Spleen (tissue), 7 donors: ENCODE results near the gene RPL7A.

Experiments used
- CTCF ChIP-seq, 11 experiments: fragments of 200-600 bp in 7 of 11; fragments of 450-650 bp in 4 of 11; sonication (generic) in 4 of 11; IDR thresholded peaks in 8 of 11; conservative IDR thresholded peaks in 3 of 11; 1 replicate in 7 of 11; 2 replicates in 4 of 11; pipeline versions ENCODE4 v1.4.0 to v1.8.0; 2016 to 2021; ENCODE audit warnings: antibody characterized with exemption in 11 of 11, inconsistent platforms in 4 of 11, mild to moderate bottlenecking in 1 of 11
- POLR2A ChIP-seq, 3 donors: fragments of 450-650 bp; IDR thresholded peaks; one replicate each; pipeline ENCODE4 v1.5.1; 2017; ENCODE audit warnings: antibody characterized with exemption in 3 of 3, mild to moderate bottlenecking in 1 of 3
- POLR2AphosphoS5 ChIP-seq, 3 donors: sonication (generic); formaldehyde crosslinking; IDR thresholded peaks; one replicate each; pipeline ENCODE4 v1.5.1; 2017; ENCODE audit warnings: antibody characterized with exemption in 3 of 3
- donor health status: DM: no; HTN: no; CAD: no; lungs with moderate emphysema.
- donor health status: DM: no; HTN: no; CAD: no.
- donor health status: DM: no; HTN: no; CAD: no.

- TF ChIP-seq POLR2A (IDR thresholded peaks at IDR 0.05) (no peak), CTCF (IDR thresholded peaks at IDR 0.05 in 8 of 11, conservative IDR thresholded peaks at IDR 0.05 in 3 of 11) (no peak), POLR2AphosphoS5 (IDR thresholded peaks at IDR 0.05) (no peak)
Observed at GRCh38 chr9:133379153-133380086, 31.4 kb downstream of the RPL7A start.
